GM12872 (cell line): ENCODE results near the gene CACNA2D1.

Experiments
- TF ChIP-seq, protein P1 (sequence below): IDR thresholded peaks from 3 replicates; pipeline ENCODE4 v1.5.1; 2011; ENCODE audit warnings: low read depth, mild to moderate bottlenecking, low read length, moderate library complexity; ENCODE audit not compliant: insufficient read depth

The CACNA2D1 gene

GRCh38 chr7:82263920-82264782 is 179.4 kb downstream of the CACNA2D1 start:
- TF ChIP-seq, protein P1, sequence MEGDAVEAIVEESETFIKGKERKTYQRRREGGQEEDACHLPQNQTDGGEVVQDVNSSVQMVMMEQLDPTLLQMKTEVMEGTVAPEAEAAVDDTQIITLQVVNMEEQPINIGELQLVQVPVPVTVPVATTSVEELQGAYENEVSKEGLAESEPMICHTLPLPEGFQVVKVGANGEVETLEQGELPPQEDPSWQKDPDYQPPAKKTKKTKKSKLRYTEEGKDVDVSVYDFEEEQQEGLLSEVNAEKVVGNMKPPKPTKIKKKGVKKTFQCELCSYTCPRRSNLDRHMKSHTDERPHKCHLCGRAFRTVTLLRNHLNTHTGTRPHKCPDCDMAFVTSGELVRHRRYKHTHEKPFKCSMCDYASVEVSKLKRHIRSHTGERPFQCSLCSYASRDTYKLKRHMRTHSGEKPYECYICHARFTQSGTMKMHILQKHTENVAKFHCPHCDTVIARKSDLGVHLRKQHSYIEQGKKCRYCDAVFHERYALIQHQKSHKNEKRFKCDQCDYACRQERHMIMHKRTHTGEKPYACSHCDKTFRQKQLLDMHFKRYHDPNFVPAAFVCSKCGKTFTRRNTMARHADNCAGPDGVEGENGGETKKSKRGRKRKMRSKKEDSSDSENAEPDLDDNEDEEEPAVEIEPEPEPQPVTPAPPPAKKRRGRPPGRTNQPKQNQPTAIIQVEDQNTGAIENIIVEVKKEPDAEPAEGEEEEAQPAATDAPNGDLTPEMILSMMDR = no peak

DNA sequence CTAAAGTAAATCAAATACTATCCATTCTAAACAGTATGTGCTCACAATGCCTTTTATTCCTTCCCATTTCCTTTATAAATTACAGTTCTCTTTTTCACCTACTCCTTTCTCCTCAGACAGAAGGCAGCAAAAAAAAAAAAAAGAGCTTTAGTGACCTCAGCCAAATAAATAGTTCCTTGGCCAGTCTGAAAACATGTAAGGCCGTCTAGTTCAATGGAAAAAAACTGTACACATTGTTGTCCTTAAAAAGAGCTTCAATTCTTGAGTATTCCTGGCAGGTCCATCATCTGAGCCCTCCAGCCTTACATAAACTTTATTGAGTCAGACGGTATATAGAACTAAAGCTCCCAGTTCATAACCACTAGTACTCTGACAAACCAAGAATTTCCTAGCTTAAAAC is 185.4 kb downstream of the CACNA2D1 start:
- TF ChIP-seq, protein P1 = no peak

GRCh38 chr7:82257118-82257695 is 186.4 kb downstream of the CACNA2D1 start:
- TF ChIP-seq, protein P1 = no peak

GRCh38 chr7:82255706-82256105 is 187.9 kb downstream of the CACNA2D1 start:
- TF ChIP-seq, protein P1 = no peak

DNA sequence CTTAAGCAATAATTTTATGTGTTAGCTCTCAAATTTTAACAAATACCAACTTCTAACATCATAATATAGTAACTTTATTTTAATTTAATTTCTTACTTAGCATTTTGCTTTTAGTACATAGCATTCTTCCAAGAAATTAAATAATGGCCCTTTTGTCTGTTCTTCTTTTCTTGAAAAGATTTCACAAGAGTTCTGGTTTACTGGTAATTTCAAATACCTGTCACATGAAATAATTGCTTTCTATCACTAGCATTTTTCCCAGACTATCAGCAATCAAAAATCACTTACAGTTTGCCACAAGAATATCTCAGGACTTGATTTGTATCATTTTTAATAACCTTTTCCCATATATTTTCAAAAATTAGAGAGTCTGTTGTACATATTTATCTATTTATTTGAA is 193.0 kb downstream of the CACNA2D1 start:
- TF ChIP-seq, protein P1 = no peak

- TF ChIP-seq, protein P1 = no peak
These were observed 193.6 kb downstream of the CACNA2D1 start for GRCh38 chr7:82249979-82250378.

GRCh38 chr7:82247814-82248433 is 195.7 kb downstream of the CACNA2D1 start:
- TF ChIP-seq, protein P1 = peak; percentile 41
